Activated CD4-positive, alpha-beta T cell treated with anti-CD3 and anti-CD28 coated beads, Interleukin-2, amount 50 U/mL, for 16 hours (primary cell): Measurements from ENCODE around the gene NQO2.

Experiments
- DNase-seq: peaks from one replicate; pipeline ENCODE4 v3.0.0-alpha.2; 2020

Gene NQO2

DNA sequence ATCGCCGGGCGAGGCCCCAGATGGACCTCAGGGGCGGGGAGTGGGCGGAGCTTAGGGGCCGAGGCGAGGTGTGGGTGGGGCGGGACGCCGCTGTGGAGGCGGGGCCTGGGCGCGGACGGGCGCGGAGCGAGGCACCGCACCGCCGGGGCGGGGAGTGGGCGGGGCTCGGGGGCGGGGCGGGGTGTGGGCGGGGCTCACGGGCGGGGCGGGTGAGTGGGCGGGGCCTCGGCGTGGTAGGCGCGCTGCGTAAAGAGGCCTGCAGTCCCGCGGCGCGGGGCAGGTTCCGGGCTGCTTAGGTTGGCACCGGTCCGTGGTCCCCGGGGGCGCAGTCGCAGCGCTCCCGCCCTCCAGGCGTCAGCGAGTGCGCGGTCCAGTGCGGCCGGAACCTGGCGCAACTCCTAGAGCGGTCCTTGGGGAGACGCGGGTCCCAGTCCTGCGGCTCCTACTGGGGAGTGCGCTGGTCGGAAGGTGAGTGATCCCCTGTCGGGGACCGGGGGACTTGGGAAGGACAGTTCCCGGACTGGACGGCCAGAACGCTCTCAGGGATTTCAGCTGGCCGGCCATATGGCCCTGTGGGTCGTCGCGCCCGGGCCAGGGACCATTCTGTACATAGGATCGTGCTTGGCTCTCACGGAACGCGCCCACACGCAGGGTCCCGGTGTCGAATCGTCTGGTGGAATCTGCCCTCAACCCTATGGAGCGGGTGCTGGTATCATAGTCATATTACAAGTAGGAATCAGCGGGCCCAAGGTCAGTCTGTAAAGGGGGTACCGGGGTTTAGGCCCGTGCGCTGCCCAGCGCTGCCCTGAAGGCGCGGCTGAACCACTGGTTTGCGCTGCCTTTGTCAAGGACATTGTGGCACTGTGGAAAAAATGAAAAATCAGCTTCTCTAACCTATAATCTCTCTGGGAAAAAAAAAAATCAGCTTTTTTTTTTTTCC is at the start of gene NQO2:
TSS of gene NQO2 (plus strand) at position 277 of the 940 bp plus-strand sequence. CDS start 6,659 bp downstream, outside the sequence.
- DNase-seq, result peak; percentile 92

- DNase-seq, result no peak
Observed at GRCh38 chr6:2950713-2951112, 49.0 kb upstream of the NQO2 start.

DNA sequence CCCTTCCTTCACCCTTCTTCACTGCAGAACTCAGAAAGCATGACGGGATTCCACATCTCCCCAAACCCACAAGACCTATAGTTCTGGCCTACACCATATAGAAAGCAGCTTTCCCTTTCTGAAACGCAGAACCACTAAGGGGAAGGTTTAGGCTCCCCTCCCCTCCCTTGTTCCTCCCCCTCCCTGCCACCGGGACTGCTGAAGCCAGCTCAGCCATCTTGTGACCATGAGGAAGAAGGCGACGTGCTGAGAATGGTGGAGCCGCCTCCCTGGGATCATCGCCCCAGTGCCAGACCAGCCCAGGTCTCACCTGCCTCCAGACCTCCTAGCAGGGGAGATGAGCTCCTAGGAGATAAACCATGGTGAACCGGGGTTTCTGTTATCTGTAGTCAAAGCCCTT is 48.0 kb upstream of the NQO2 start:
- no peak for DNase-seq

DNA sequence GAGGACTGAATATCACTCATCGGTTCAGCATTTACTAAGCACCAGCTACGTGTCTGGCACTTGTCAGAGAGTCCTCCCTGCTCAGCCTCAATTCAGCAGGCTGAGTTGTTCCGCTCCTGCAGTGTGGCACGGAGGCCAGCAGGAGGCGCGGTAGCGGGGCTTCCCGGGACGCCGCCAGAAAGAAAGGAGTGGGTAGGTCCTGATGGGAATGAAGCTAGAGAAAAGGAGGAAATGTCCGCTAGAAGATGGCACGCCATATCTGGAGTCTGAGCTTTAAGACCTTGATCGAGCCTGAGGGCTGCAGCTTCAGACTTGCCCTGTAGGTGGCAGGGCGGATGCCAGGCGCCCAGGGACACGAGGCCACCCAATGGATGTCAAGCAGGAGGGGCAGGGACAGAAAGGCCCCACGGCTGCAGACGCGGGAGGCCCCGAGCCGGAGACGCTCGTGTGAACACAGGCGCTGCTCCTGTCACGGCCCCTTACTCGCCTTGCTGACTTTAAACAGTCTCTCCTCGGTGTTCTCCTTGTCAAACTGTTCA is 47.1 kb upstream of the NQO2 start:
- peak; percentile 43 for DNase-seq

GRCh38 chr6:2953098-2953497 is 46.6 kb upstream of the NQO2 start:
- no peak for DNase-seq

GRCh38 chr6:2956930-2957685 is 42.6 kb upstream of the NQO2 start:
- DNase-seq, result no peak

- DNase-seq, result no peak
Observed at GRCh38 chr6:2957696-2958330, 41.9 kb upstream of the NQO2 start.

DNA sequence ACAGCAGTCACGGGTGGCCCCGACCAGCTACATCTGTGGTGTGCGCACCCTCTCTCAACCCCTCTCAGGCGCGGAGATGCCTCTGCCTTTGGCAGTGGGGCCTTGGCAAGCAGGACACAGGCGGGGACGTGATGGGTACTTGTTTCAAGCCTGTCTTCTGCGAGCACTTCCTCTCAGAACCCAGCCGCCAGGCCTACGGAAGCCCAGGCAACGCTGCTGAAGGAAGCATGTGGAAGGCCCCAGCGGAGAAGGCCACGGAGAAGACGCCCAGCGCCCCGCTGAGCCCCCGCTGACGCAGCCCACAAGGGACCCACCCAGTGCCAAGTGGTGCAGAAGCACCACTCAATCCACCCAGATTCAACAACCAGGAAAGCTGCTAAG is 41.4 kb upstream of the NQO2 start:
- DNase-seq, result no peak

DNA sequence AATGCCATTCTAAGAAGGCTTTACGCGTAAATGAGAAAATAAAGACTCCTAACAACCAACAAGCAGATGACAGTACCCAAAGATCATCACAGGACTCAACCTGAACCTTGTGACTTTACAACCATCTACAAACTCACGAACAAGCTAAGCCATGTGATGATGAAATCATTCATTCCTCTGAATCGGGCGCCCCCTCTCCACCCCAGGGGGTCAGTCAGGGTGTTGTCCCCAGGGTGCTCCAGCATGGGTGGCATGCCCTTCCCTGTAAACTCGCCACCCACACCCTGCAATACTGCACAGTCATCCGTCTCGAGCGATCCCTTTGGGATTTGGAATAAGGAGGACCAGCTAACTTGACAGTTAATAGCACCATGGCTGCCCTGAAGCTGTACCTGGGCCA is 40.9 kb upstream of the NQO2 start:
- no peak for DNase-seq

- no peak for DNase-seq
Observed at GRCh38 chr6:2959909-2960719, 39.6 kb upstream of the NQO2 start.

DNA sequence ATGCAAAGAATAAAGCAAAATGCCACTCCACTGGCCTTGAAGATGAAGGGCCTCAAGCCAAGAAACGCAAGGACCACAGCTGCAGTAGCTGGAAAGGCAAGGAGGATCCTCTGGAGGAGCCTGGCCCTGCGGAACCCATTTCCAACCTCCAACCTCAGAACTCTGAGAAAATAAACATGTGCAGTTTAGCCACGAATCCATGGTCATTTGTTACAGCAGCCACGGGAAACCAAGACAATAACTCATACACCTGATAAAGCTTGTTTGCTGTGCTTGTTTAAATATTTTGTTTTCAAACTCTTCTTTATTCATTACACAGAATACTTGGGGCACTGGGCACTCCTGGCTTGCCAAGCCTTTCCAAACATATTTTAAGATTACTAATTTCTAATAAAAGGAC is 38.8 kb upstream of the NQO2 start:
- no peak for DNase-seq

- DNase-seq, result no peak
Observed at GRCh38 chr6:2961506-2961905, 38.2 kb upstream of the NQO2 start.

GRCh38 chr6:2962004-2962403 is 37.7 kb upstream of the NQO2 start:
- no peak for DNase-seq

DNA sequence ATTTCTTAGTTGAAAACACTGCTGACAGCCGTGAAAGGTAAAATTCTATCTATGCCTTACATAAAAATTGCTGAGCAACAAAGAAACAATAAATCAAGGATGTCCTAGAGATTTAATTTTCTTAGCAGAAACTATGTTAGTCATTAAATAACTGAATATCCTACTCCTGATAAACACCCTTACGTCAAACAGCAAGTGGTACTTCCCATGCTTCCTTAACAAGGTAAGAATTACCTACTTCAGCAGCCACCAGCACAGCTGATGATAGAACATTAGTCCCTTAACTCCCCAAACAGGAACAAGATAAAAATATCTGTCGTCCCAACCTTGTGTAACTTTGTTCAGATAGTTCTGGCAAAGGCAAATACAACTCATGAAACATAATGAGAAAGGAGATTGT is 37.1 kb upstream of the NQO2 start:
- no peak for DNase-seq

- DNase-seq, result no peak
Observed at GRCh38 chr6:2963756-2964155, 35.9 kb upstream of the NQO2 start.

GRCh38 chr6:2964793-2965505 is 34.7 kb upstream of the NQO2 start:
- DNase-seq, result no peak

DNA sequence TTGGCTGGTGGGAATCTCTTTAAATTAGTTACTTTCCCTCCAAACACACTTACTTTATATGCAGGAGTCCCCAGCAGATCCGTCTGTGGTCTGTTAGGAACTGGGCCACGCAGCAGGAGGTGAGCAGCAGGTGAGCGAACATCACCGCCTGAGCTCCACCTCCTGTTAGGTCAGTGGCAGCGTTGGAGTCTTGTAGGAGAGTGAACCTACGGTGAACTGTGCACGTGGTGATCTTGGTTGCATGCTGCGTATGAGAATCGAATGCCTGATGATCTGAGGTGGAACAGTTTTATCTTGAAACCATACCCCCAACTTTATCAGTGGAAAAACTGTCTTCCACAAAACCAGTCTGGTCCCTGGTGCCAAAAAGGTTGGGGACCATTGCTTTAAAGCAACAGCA is 33.3 kb upstream of the NQO2 start:
- DNase-seq, result no peak

DNA sequence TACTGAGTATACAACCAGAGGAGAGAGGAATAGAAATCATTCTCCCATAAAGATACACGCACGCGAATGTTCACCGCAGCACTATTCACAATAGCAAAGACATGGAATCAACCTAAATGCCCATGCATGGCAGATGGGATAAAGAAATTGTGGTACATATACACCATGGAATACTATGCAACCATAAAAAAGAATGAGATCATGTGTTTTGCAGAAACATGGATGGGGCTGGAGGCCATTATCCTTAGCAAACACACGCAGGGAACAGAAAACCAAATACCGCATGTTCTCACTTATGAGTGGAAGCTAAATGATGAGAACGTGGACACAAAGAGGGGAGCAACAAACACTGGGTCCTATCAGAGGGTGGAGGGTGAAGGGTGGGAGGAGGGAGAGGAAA is 31.8 kb upstream of the NQO2 start:
- no peak for DNase-seq

DNA sequence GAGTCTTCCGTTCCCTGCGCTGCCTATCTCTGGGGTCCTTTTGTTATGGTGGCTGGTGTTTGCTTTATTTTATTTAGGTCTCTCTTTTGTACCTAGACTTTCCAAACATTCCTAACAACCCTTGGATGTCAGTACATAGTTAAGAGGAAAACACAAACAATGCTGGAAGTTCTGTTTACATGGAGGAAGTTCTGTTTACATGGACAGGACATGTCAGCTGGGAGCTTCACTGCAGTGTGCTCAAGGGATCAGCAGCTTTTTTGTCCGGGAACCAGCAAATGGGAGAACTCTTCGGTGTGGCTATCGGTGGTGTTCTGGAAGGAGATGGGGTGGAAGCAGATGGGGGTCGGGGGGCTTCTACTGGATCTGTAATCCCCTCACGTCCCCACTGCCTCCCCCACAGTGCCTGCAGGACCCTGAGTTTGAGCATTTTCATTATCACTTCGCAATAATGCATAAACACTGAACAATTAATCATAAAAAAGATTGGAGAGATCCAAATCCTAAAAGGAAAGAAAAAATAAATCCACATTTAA is 31.0 kb upstream of the NQO2 start:
- DNase-seq, result no peak

DNA sequence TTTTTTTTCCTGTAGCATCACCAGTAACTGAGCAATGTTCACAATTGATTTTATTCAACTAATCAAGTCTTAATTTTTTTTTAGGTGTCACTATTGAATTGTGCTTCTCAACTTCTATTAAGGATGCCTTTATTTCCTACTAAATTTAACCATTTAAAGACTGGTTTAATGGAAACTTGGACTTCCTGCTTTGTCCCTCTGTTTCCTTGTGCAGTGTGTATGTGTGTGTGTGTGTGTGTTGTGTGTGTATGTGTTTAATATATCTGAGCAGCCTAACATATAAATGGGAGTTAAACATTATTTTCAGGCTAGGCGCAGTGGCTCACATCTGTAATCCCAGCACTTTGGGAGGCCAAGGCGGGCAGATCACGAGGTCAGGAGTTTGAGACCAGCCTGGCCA is 30.1 kb upstream of the NQO2 start:
- DNase-seq, result no peak

DNA sequence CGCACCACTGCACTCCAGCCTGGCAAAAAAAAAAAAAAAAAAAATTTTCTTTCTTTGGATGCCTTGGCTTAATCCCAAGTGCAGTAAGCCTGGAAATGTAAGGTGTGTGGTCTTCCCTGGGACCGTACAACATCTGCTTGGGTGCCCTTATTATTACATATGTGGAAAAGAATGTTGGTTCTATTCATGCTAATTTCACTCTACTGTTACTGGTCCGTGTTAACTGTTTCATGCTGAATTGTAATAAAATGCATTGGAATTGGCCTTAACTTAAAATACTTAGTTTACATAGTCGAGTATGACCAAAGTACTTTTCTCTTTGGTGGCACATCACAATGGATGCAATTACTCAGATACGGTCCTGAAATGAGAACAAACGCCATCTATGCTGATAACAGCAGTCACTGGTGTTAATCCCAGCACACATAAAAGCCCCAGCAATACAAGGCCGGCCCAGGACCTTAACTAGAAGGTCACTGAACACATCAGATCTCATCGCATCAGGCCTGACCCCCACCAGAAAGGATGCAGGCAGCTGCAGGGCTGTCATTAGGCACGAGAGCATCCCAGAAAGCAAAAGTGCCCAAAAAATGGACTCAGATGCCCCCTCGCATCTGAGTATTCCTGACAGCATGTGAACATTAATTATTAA is 29.5 kb upstream of the NQO2 start:
- no peak for DNase-seq
